Central memory CD8-positive, alpha-beta T cell (primary cell): ENCODE data around the gene CADM3.

Experiments used
- ATAC-seq: fragments of 150-1000 bp; cut with Tn5 transposase; replicated peaks from 2 replicates; pipeline ENCODE4 v1.10.0; 2022; ENCODE audit warnings: mild to moderate bottlenecking, moderate FRiP score, moderate number of reproducible peaks; ENCODE audit not compliant: poor library complexity, severe bottlenecking; ENCODE audit errors: extremely low read depth
- DNase-seq, 2 donors: peaks; one replicate each; pipeline ENCODE4 v3.0.0; 2021; ENCODE audit warnings: low spot score in 2 of 2
- H3K27ac Mint-ChIP-seq: one replicate; pipeline ENCODE4 v1.8.0; 2022; ENCODE audit warnings: low read depth, mild to moderate bottlenecking, moderate library complexity, mixed read lengths
- H3K27me3 Mint-ChIP-seq: one replicate; pipeline ENCODE4 v1.8.0; 2022; ENCODE audit warnings: mixed read lengths
- H3K36me3 Mint-ChIP-seq: one replicate; pipeline ENCODE4 v1.8.0; 2022; ENCODE audit warnings: mild to moderate bottlenecking, moderate library complexity, mixed read lengths; ENCODE audit not compliant: insufficient read depth
- H3K4me1 Mint-ChIP-seq: one replicate; pipeline ENCODE4 v1.8.0; 2022; ENCODE audit warnings: mixed read lengths
- H3K4me3 Mint-ChIP-seq: one replicate; pipeline ENCODE4 v1.8.0; 2022; ENCODE audit warnings: mild to moderate bottlenecking, moderate library complexity, mixed read lengths
- H3K9me3 Mint-ChIP-seq: one replicate; pipeline ENCODE4 v1.8.0; 2022; ENCODE audit warnings: mixed read lengths

Gene CADM3

DNA sequence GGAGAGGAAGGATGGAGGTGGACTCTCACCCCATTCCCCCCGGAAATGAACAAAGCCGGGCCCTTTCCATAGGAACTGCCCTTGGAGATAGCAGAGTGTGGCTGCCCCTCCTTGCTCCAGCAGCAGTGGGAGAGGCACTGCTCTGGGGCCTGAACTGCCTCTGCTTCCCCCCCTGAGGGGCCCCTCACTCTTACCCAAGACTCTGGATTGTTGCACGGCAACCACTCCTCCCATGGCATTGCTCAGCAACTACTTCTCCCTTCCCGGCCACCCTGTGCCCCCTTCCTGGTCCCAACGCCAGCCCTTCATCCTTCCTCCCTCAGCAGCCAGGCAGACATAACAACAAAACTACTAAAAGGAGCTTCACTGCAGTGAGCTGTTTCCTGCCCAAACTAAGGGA is 30.2 kb downstream of the CADM3 start:
- H3K27me3 Mint-ChIP-seq: peaks cover 95% of the 10 kb centered on the region

DNA sequence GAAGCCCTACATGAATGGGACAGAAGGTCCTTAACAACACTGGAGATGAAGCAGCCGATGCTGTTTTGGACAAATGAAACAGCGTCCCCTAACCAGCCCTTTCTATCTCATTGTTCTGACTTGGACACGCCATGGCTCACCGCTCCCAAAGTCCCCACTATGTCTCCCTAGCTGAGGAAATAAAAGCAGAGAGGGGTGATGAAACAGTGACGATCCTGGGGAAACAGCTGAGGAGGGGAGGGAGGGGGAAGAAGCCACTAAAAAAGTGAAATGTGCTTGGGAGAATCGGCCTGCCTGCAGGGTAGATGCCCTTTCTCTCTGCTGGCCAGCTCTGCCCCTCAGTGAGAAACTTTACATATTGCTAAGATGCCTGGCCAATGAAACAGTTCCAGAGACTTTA is 32.2 kb downstream of the CADM3 start:
- Mint-ChIP-seq H3K36me3 (no peaks in the 10 kb centered on the region), H3K9me3 (no peaks in the 10 kb centered on the region), H3K4me3 (no peak overlapping the region), H3K27ac (no peak overlapping the region), H3K4me1 (no peaks in the 10 kb centered on the region), H3K27me3 (peaks cover 100% of the 10 kb centered on the region)
- no peak for ATAC-seq
- DNase-seq: no peak

More for the DNA sequence above, 30.2 kb downstream of the CADM3 start:
- no peak for DNase-seq
- ATAC-seq: no peak
- H3K4me1 Mint-ChIP-seq: no peaks in the 10 kb centered on the region
- H3K9me3 Mint-ChIP-seq: no peaks in the 10 kb centered on the region
- no peaks in the 10 kb centered on the region for H3K36me3 Mint-ChIP-seq
- H3K27ac Mint-ChIP-seq: no peak overlapping the region
- H3K4me3 Mint-ChIP-seq: no peak overlapping the region

DNA sequence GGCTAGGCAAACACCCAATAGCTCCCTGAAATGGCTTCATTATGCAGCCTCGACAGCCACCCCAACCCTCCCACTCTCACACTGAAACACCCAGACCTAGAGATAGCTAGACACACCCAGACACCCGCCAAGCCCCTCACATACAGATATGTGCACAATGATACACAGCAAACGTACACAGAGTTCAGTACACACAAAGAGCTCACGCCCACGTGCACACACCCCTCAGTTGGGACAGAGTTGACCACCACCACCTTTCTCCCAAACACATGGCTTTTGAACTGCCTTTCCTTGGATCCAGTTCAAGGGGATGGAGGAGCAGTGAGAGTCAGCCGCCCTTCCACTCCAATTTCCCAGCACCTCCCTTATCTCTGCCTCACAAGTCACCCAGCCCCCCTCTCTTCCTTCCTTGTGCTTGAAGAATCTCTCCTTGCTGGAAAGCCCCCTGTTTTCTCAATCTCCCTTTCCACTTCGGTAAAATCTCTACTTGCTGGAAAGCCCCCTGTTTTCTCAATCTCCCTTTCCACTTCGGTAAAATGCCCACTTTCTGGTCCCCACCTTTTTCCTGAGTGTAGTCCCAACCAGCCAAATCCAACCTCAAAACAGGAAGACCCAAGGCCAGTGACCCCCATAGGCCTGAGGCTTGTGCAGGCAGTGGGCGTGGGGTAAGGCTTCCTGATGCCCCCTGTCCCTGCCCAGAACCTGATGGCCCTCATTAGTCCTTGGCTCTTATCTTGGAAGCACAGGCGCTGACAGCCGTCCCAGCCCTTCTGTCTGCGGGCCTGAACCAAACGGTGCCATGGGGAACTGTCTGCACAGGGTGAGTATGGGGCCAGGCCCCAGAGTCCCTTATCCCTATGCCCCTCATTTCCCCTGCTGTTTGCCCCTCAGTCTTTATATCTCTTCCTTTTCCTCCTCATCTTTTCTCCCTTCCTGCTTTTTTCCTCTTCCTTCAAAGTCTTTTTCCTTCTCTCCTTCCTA is 33.0 kb downstream of the CADM3 start, which contains the start of gene ACKR1:
Gene ACKR1, plus strand, starts transcription at position 715 of the 981 bp plus-strand sequence. Its CDS starts 85 bp downstream, at position 800.
- H3K36me3 Mint-ChIP-seq: no peaks in the 10 kb centered on the region
- H3K27me3 Mint-ChIP-seq: peaks cover 100% of the 10 kb centered on the region
- DNase-seq (no peak), ATAC-seq (no peak)
- H3K9me3 Mint-ChIP-seq: no peaks in the 10 kb centered on the region
- no peaks in the 10 kb centered on the region for H3K4me1 Mint-ChIP-seq
- no peak within 1 kb of the TSS for H3K4me3 Mint-ChIP-seq
- H3K27ac Mint-ChIP-seq: no peak within 1 kb of the TSS

DNA sequence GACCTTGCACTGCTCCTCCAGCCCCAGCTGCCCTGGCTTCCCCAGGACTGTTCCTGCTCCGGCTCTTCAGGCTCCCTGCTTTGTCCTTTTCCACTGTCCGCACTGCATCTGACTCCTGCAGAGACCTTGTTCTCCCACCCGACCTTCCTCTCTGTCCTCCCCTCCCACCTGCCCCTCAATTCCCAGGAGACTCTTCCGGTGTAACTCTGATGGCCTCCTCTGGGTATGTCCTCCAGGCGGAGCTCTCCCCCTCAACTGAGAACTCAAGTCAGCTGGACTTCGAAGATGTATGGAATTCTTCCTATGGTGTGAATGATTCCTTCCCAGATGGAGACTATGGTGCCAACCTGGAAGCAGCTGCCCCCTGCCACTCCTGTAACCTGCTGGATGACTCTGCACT is 33.8 kb downstream of the CADM3 start:
- no peak overlapping the region for H3K4me3 Mint-ChIP-seq
- H3K9me3 Mint-ChIP-seq: no peaks in the 10 kb centered on the region
- ATAC-seq: no peak
- H3K27ac Mint-ChIP-seq: no peak overlapping the region
- H3K4me1 Mint-ChIP-seq: no peaks in the 10 kb centered on the region
- H3K36me3 Mint-ChIP-seq: no peaks in the 10 kb centered on the region
- no peak for DNase-seq
- peaks cover 100% of the 10 kb centered on the region for H3K27me3 Mint-ChIP-seq

DNA sequence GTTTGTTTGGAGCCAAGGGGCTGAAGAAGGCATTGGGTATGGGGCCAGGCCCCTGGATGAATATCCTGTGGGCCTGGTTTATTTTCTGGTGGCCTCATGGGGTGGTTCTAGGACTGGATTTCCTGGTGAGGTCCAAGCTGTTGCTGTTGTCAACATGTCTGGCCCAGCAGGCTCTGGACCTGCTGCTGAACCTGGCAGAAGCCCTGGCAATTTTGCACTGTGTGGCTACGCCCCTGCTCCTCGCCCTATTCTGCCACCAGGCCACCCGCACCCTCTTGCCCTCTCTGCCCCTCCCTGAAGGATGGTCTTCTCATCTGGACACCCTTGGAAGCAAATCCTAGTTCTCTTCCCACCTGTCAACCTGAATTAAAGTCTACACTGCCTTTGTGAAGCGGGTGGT is 34.7 kb downstream of the CADM3 start:
- peaks cover 100% of the 10 kb centered on the region for H3K27me3 Mint-ChIP-seq
- no peak overlapping the region for H3K27ac Mint-ChIP-seq

DNA sequence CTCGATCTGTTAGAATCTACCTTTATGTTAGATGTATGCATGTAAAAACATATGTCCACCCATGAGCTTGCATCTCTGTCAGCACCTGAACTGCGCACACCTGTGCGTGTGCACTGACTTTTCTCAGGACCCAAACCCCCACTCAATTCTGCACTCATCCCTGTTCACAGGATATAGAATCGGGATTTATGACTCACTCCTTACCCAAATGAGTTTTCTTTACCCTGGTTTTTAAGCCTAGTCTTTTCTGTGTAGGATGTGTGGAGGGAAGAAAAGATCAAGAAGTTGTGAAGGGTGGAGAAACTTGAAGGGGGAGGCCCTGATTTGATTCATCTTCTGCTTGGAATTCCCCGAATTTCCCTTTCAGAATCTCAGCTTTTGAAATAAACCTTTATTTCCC is 35.7 kb downstream of the CADM3 start:
- DNase-seq (no peak), ATAC-seq (no peak)
- Mint-ChIP-seq H3K9me3 (no peaks in the 10 kb centered on the region), H3K36me3 (peaks cover 2% of the 10 kb centered on the region), H3K4me3 (no peak overlapping the region), H3K27me3 (peaks cover 100% of the 10 kb centered on the region), H3K27ac (no peak overlapping the region), H3K4me1 (no peaks in the 10 kb centered on the region)

More for the DNA sequence above, 34.7 kb downstream of the CADM3 start:
- no peak overlapping the region for H3K4me3 Mint-ChIP-seq
- DNase-seq: no peak
- H3K4me1 Mint-ChIP-seq: no peaks in the 10 kb centered on the region
- no peak for ATAC-seq
- H3K36me3 Mint-ChIP-seq: no peaks in the 10 kb centered on the region
- no peaks in the 10 kb centered on the region for H3K9me3 Mint-ChIP-seq

DNA sequence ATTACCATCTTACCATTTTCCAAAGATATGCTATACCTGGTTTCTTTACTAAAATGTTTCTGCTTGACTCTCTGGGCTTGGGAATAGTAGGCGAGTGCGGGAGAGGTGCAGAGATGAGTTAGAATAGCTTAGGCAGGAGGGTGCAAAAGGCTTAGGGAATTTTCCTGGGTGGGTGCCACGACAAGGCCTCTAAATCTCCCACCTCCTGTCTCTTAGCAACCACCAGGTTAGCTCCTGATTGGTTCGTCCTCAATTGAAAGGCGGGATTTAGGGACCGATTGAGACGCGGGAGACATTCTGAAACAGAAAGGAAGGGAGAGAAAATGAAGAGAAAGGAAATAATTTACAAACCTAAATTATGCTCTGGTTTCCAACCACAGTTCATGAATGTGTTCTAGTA is 36.4 kb downstream of the CADM3 start:
- Mint-ChIP-seq H3K9me3 (no peaks in the 10 kb centered on the region), H3K27me3 (peaks cover 100% of the 10 kb centered on the region), H3K4me3 (no peak overlapping the region), H3K36me3 (peaks cover 2% of the 10 kb centered on the region), H3K4me1 (no peaks in the 10 kb centered on the region), H3K27ac (no peak overlapping the region)
- ATAC-seq (no peak), DNase-seq (no peak)

DNA sequence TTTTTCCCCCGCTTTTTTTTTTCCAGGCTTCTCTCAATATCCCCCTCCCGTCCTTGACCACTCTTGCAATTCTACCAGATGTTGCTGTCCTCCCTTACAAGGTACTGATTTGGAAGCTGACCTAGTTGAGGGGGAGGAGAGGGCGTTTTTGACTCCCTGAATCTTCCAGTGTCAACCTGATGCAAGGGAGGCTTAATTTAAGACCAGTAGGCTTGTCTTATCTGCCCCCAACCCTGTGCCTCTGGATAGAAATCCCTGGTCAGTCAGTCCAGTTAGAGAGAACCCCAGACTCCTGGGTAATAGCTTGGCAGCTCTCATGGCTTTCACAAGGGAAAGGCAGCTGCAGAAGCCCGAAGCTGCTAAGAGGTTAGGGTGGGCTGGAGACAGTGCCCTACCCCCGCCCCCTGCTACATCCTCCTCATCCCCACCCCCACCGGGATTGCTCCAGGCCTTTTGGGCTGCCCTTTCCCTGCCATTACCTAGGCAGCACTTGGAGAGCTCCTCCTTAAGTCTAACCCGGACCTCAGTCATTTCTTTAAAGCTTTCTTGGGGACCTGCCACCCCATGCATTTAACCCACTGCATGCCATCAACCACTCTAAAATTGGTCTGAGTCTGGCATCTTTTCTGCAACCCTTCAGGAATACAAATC is 36.9 kb downstream of the CADM3 start:
- no peak for DNase-seq
- Mint-ChIP-seq H3K36me3 (peaks cover 2% of the 10 kb centered on the region), H3K4me1 (no peaks in the 10 kb centered on the region), H3K4me3 (no peak overlapping the region), H3K9me3 (no peaks in the 10 kb centered on the region), H3K27me3 (peaks cover 100% of the 10 kb centered on the region), H3K27ac (no peak overlapping the region)
- no peak for ATAC-seq

DNA sequence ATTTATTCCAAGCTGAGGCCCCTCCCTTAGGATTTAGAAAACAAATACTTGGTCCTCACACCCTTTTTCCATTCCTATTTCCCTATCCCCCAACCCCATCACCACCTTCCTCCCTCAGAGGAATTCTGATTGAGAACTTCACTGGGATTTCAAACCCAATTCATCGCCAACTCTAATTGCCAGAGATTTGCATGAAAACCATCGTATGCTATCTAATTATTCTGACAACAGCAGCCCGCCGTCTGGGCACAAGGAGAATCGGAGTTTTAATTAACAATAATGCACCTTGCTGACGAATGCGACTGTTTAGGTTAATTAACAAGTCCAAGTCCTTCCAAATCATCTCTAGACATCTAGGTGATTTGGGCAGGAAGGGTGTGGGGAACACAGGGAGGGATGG is 37.6 kb downstream of the CADM3 start:
- peaks cover 2% of the 10 kb centered on the region for H3K36me3 Mint-ChIP-seq
- no peak for ATAC-seq
- H3K4me3 Mint-ChIP-seq: no peak overlapping the region
- H3K27ac Mint-ChIP-seq: no peak overlapping the region
- H3K4me1 Mint-ChIP-seq: no peaks in the 10 kb centered on the region
- DNase-seq: no peak
- H3K27me3 Mint-ChIP-seq: peaks cover 100% of the 10 kb centered on the region
- H3K9me3 Mint-ChIP-seq: no peaks in the 10 kb centered on the region

DNA sequence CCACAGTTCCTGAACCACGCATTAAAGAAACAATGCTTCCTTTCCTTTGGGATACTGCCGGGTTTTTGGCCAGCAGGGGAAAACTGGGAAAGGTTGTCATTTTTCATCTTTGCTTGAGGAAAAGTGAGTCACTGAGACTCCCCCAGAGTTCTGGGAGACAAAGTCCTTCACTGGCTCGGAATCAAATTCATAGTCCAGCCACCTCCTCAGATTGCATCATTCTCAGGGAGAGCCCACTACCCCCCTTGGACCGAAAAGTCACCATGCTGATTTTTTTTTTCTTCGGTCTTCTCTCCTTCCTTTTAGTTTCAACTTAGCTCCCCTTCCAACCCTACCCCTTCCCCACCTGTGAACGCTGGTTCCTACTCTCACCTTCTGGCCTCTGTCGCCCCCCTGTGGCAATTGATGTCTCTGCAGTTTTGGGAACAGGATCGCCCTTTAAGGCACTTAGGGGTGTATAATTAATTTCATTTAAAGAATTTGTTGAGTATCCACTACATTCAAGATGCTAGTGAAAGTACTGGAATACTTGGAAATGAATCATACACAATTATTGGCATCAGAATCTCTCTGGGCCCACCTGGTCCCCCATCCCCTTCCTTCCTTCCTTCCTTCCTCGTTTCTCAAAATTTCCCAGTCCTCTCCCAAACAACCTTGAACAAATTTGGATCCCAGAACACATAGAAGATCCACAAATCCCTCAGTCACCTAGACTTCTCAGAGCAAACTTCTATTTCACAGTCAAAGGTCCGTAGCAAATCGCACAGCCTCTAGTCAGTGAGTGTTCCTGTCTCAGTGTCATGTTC is 40.1 kb downstream of the CADM3 start:
- H3K27ac Mint-ChIP-seq: no peak overlapping the region
- peaks cover 2% of the 10 kb centered on the region for H3K36me3 Mint-ChIP-seq
- no peak overlapping the region for H3K4me3 Mint-ChIP-seq
- H3K4me1 Mint-ChIP-seq: no peaks in the 10 kb centered on the region
- ATAC-seq: no peak
- H3K27me3 Mint-ChIP-seq: peaks cover 100% of the 10 kb centered on the region
- DNase-seq: no peak
- no peaks in the 10 kb centered on the region for H3K9me3 Mint-ChIP-seq

DNA sequence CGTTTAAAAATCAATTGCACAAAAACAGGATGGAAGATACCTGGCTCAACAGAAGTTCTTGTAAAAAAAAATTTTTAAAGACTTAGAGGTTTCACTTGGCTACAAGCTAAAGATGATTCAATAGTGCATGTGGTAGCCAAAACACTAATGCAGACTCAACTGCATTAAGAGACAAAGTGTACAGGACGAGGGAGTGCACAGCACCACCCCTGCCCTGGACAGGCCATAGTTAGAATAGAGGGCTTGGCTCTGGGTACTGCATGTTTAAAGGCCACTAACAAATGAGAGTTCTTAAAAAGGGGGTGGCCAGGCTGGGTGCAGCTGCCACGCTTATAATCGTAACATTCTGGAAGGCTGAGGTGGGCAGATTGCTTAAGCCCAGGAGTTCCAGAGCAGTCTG is 41.2 kb downstream of the CADM3 start:
- no peak overlapping the region for H3K4me3 Mint-ChIP-seq
- no peaks in the 10 kb centered on the region for H3K4me1 Mint-ChIP-seq
- no peak overlapping the region for H3K27ac Mint-ChIP-seq
- ATAC-seq (no peak), DNase-seq (no peak)
- H3K36me3 Mint-ChIP-seq: peaks cover 2% of the 10 kb centered on the region
- H3K9me3 Mint-ChIP-seq: no peaks in the 10 kb centered on the region
- peaks cover 100% of the 10 kb centered on the region for H3K27me3 Mint-ChIP-seq

DNA sequence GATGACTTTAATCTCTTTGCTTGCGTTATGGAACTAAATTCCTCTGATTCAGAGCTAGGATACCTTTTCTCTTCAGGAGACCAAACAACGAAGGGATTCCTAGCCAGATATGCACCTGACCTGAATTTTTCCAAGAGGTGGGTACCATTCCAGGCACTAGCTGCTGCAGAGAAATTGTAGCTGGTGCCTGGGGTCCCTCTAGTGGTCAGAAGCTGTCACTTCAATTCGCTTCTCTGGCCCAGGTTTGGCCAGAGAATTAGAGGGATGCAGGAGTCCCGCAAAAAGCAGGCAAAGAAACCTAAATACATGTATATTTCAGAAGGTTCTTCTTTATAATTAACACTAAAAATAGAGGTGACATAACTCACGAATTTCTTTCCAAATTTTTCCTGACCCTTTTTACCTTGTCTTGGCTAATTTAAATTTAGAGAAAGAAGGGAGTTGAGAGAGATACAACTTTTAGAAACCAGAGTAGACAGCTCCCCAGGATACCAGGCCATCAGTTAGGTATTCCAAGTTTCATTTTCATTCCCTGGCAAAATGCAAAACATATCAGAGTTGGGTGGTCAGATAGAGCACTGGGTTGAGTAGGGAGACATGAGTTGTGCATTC is 42.8 kb downstream of the CADM3 start:
- H3K4me1 Mint-ChIP-seq: no peaks in the 10 kb centered on the region
- no peak overlapping the region for H3K4me3 Mint-ChIP-seq
- ATAC-seq: no peak
- peaks cover 100% of the 10 kb centered on the region for H3K27me3 Mint-ChIP-seq
- no peaks in the 10 kb centered on the region for H3K9me3 Mint-ChIP-seq
- DNase-seq: no peak
- H3K36me3 Mint-ChIP-seq: peaks cover 2% of the 10 kb centered on the region
- H3K27ac Mint-ChIP-seq: no peak overlapping the region
